DMS79 treated with DMSO at 0.1 percent for 48 hours (cell line): ENCODE measurements around the gene RIPOR2.
A peak's percentile ranks its signal among the peaks of the same experiment; 100 is the strongest.
"Not testable (repeated sequence)": the region's sequence is repeated elsewhere in the genome, so short reads cannot be mapped to it uniquely, and the experiment has no call there.

Experiments
- DNase-seq: peaks from one replicate; lab custom pipeline; 2025; lab: John Stamatoyannopoulos, UW

The RIPOR2 gene

DNA sequence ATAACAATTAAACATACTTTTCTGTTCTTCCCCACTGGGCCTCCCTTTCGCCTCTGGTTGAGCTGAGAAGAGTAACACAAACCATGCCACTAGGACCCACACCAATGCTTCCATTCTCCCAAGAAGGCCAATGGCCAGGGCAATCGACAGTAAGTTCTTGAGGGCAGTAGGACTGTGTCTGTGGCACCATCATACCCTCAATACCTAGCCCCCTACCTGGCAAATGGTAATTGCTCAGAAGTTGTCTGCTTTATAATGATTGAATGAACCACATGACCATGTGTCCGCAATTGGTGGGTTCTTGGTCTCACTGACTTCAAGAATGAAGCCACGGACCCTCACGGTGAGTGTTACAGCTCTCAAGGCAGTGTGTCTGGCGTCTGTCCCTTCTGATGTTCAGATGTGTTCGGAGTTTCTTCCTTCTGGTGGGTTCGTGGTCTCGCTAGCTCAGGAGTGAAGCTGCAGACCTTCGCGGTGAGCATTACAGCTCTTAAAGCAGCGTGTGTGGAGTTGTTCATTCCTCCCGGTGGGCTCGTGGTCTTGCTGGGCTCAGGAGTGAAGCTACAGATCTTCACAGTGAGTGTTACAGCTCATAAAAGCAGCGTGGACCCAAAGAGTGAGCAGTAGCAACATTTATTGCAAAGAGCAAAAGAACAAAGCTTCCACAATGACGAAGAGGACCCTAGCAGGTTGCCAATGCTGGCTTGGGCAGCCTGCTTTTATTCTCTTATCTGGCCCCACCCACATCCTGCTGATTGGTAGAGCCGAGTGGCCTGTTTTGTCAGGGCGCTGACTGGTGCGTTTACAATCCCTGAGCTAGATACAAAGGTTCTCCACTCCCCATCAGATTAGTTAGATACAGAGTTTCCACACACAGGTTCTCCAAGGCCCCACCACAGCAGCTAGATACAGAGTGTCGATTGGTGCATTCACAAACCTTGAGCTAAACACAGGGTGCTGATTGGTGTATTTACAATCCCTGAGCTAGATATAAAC is 170.6 kb downstream of the RIPOR2 start:
- DNase-seq = not testable (repeated sequence)

DNA sequence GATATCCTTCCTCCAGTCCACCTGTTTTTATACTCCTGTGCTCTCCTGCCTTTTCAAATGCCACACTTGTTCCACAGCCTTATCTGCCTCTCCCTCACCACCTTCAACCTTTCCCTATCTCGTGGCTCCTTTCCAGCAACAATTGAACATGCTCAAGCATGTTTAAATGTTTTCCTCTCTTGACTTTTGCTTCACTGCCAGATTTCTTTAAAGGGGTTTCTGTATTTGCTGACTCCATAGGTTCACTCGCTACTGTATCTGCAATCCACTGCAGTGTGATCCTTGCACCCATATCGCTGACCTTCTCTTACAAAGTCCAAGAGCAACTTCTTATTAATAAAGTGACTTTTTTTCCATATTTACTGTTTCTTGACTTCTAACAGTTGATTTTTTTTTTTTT is 172.2 kb downstream of the RIPOR2 start:
- DNase-seq = peak; percentile 98

- DNase-seq = no peak
Measured at GRCh38 chr6:24761851-24762250, 173.9 kb downstream of the RIPOR2 start.

- DNase-seq = no peak
Measured at GRCh38 chr6:24761193-24761835, 174.4 kb downstream of the RIPOR2 start.

GRCh38 chr6:24760210-24760609 is 175.6 kb downstream of the RIPOR2 start:
- no peak for DNase-seq

DNA sequence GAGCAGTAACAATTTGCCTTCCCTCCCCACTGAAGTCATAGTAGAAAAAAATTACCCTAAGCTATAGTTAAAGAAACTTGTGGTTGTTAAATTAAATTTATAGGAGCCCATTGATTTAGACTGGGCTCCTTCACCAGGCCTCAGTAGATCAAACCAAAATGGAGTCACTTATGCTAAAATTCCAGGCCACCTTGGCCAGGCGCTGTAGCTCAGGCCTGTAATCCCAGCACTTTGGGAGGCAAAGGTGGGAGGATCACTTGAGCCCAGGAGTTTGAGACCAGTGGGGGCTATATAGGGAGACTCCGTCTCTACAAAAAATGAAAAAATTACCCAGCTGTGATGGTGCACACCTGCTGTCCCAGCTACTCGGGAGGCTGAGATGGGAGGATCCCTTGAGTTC is 176.0 kb downstream of the RIPOR2 start:
- no peak for DNase-seq

- no peak for DNase-seq
Measured at GRCh38 chr6:24757611-24758010, 178.1 kb downstream of the RIPOR2 start.

DNA sequence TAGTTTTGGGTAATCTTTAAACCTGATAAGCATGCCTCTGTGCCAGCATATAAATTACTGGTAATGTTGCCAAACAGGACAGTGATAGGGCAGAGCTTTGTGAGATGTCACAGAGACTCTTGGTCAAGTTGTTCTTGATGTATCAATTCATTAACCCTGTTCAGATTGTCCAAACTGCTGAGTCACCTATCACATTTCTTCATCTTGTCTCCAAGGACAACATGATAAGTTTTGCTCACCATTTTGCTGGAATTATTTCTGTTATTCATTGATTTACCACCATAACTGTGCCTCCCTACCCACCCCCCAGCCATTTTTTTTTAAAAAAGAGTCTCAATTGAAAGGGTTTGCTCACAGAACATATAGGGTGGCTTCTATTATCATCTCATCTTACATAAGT is 180.5 kb downstream of the RIPOR2 start:
- DNase-seq = no peak

GRCh38 chr6:24754378-24754777 is 181.4 kb downstream of the RIPOR2 start:
- not testable (repeated sequence) for DNase-seq
